Activated naive CD4-positive, alpha-beta T cell treated with anti-CD3 and anti-CD28 coated beads, Interleukin-2, amount 50 U/mL, for 16 hours (primary cell): ENCODE results near the gene SEC61G.

Source experiments
- DNase-seq: peaks from one replicate; pipeline ENCODE4 v3.0.0-alpha.2; 2020

Gene SEC61G

DNA sequence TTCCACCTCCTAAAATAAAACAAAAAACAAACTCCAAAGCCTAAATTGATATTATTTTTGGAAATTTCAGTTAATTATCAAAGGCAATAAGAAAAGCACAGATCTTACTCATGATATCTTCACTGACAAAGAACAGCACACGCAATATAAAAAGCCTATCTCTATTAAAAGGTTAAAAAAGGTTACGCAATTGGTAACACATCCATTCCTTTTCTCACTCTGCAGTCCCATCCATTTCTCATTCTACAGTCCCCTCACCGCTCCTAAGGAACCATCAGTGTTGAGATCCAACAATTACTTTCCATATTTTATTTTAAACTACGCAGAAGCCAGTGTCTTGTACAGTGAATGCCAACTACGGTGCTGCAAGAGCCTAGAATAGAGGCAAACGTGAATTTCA, 1.3 kb downstream of the SEC61G start:
- no peak for DNase-seq

DNA sequence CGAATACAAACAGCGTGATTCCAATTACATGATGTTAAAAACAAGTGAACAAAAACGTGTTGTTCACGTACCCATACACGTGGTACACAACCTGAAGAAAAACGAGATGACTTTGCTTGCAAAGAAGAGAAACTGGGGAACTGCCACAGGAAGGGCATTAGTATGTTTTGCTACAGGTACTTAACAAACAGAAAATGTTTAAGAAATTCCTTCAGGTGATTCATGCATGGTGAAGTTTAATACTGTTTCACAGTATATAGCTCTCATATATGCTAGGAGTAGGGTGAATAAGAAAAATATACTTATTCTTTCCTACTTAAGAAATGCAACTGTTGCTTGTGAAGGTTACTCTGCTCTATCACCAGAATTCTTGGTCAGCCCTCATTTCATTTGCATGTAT, 9.8 kb downstream of the SEC61G start:
- DNase-seq = no peak

- DNase-seq = no peak
Measured at GRCh38 chr7:54747234-54747633, 11.8 kb downstream of the SEC61G start.

DNA sequence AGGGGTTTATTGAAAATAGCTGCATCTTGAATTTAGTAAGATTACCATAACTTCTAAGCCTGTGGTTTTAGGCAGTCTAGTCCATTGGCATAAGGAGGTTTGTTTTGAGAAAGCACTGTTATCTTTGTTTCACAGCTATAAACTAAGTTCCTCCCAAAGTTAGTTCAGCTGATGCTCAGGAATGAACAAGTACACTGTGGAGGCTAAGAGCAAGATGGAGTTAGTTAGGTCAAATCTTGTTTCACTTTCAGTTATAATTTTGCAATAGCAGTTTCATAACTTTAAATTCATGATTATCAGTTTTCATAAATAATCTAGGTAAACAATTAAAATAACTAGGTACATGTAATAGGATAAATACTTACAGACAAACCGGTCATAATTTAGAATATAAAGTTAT, 15.4 kb downstream of the SEC61G start:
- DNase-seq = no peak

DNA sequence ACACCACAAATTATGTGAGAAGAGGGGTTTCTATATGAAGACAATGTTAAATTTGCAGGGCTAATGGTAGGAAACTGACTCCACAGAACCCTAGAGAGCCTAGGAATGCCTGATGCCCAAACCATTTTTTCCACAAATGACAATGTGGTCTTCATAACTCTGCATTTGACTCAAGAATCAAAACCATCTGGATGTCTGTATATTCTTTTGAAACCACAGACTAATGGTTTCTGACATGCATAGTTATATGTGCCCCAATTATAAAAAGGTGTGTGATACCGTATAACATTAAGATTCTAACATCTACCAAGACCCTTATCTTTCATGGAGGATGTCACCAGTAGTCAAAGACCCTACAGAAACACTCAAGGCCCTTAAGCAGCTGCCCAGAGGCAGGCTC, 20.3 kb downstream of the SEC61G start:
- no peak for DNase-seq

DNA sequence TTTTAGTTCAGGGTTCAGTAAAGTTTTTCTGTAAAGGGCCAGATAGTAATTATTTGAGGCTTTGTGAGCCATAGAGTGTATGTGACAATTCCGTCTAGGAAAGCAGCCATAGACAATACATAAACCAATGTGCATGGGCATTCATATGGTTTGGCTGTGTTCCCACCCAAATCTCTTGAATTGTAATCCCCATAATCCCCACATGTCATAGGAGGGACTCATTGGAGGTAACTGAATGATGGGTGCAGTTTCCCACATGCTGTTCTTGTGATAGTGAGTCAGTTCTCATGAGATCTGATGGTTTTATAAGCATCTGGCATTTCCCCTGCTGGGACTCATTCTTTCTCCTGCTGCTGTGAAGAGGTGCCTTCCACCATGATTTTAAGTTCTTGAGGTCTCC, 29.9 kb downstream of the SEC61G start:
- no peak for DNase-seq

- no peak for DNase-seq
Measured at GRCh38 chr7:54728411-54728810, 30.6 kb downstream of the SEC61G start.

- no peak for DNase-seq
Measured at GRCh38 chr7:54725255-54725654, 33.8 kb downstream of the SEC61G start.

DNA sequence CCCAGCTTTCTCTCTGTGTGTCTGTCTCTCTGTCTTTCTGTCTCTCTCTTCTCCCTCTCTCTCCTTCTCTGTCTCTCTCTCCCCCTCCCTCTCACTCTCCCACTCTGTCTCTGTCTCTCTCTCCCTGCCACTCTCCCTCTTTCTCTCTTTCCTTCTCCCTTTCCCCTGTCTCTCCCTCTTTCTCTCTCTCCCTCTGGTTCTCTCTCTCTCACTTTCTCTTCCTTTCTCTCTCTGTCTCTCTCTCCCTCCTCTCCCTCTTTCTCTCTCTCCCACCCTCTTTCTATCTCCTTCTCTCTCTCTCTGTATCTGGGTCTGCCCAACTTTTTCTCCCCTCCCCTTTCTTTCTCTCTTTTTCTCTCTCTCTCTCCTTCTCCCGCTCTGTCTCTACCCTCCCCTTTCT, 36.5 kb downstream of the SEC61G start:
- no peak for DNase-seq

GRCh38 chr7:54722026-54722425, 37.0 kb downstream of the SEC61G start:
- no peak for DNase-seq

GRCh38 chr7:54719974-54720373, 39.0 kb downstream of the SEC61G start:
- no peak for DNase-seq

GRCh38 chr7:54719425-54719824, 39.6 kb downstream of the SEC61G start:
- no peak for DNase-seq

- DNase-seq = no peak
Measured at GRCh38 chr7:54712820-54713219, 46.2 kb downstream of the SEC61G start.

- DNase-seq = no peak
Measured at GRCh38 chr7:54711900-54712595, 47.0 kb downstream of the SEC61G start.

DNA sequence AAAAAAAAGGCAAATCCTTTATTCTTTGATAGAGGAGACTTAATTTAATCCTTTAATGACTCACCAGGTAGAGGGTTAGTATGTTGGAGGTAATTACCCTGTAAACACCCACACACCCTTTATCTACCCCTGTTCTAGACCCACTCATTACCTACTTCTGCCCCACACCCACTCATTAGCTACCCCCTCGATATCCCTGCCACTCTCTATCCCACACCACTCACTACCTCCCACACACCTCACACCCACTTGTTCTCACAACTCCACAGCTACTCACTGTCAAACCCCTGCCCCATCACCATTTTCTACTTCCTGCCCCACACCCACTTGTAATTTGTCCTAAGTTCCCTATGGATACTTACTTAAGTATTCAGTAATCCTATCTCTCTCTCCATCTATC, 49.7 kb downstream of the SEC61G start:
- no peak for DNase-seq

DNA sequence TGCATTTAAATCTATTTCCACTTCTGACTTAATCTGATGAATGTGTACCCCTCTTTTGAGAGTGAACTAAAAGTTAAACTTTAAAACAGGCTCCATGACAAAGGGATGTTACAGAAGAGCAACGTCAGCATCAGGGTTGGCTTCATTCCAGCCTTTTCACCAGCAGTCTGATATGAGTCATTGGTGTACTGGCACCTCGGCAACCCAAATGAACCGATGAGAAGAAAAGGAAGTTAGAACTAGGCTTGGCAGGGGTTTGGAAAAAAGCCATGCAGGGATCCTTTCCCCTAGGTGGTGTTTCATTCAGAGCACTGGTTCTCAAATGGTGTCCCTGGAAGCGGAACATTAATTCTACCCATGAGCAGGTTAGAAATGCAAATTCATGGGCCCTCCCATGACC, 53.6 kb downstream of the SEC61G start:
- no peak for DNase-seq

- no peak for DNase-seq
Measured at GRCh38 chr7:54704851-54705250, 54.2 kb downstream of the SEC61G start.
